SK-N-SH (cell line): Measurements from ENCODE around the gene DNTT. TPM values are rescaled to one million over a fixed set of nuclear protein-coding genes. Genes with fewer than 3 reads are reported as not detected.

Experiments
- CTCF ChIA-PET: fragments of 300-600, 350-600 bp; formaldehyde crosslinking; extraction: SDS; loops from one replicate; lab custom pipeline; 2021; lab: Yijun Ruan, JAX
- POLR2A ChIA-PET: fragments of 350-600 bp; sonication (Branson Sonifier 250); formaldehyde crosslinking; extraction: SDS; loops from one replicate; lab custom pipeline; 2020; ENCODE audit warnings: antibody characterized with exemption, inconsistent platforms; lab: Yijun Ruan, JAX
- DNase-seq: peaks from one replicate; pipeline ENCODE4 v3.0.0; 2012
- H2AFZ ChIP-seq: fragments of 200-600 bp; sonication (generic); 2 replicates; pipeline ENCODE4 v1.8.1; 2016; ENCODE audit warnings: antibody characterized with exemption, mild to moderate bottlenecking, low read depth
- H3F3A ChIP-seq: fragments of 200-600 bp; sonication (generic); replicated peaks from 2 replicates; pipeline ENCODE3; 2016; ENCODE audit warnings: antibody characterized with exemption, mild to moderate bottlenecking; ENCODE audit not compliant: insufficient read depth
- H3K27ac ChIP-seq, 2 experiments: fragments of 200-500 bp in 1 of 2; fragments of 200-600 bp in 1 of 2; sonication (Bioruptor generic) in 1 of 2; sonication (generic), shearing (Covaris generic) in 1 of 2; 2 replicates each; pipeline versions ENCODE4 v1.5.1 to v1.6.1; 2014 to 2016; ENCODE audit warnings: low read depth in 2 of 2, inconsistent platforms in 1 of 2, low read length in 1 of 2, mild to moderate bottlenecking in 1 of 2, mixed read lengths in 1 of 2
- H3K27me3 ChIP-seq: fragments of 200-600 bp; sonication (generic), shearing (Covaris generic); 2 replicates; pipeline ENCODE4 v1.6.1; 2016; ENCODE audit warnings: mixed run types; ENCODE audit not compliant: insufficient read depth
- H3K36me3 ChIP-seq, 2 experiments: fragments of 200-500 bp in 1 of 2; fragments of 200-600 bp in 1 of 2; sonication (Bioruptor generic) in 1 of 2; sonication (generic) in 1 of 2; replicated peaks in 1 of 2; 2 replicates each; pipeline versions ENCODE3 to v1.5.1; 2014 to 2016; ENCODE audit warnings: low read length in 1 of 2, mild to moderate bottlenecking in 1 of 2; ENCODE audit not compliant: insufficient read depth in 2 of 2, control insufficient read depth in 1 of 2
- H3K4me1 ChIP-seq, 2 experiments: fragments of 200-500 bp in 1 of 2; fragments of 200-600 bp in 1 of 2; sonication (Bioruptor generic) in 1 of 2; sonication (generic), shearing (Covaris generic) in 1 of 2; 2 replicates each; pipeline versions ENCODE4 v1.5.1 to v1.6.1; 2014 to 2016; ENCODE audit warnings: low read depth in 1 of 2, low read length in 1 of 2, mixed run types in 1 of 2; ENCODE audit not compliant: insufficient read depth in 2 of 2, control insufficient read depth in 1 of 2
- H3K4me2 ChIP-seq: fragments of 200-600 bp; sonication (generic), shearing (Covaris generic); 2 replicates; pipeline ENCODE4 v1.6.1; 2017; ENCODE audit warnings: mixed run types
- H3K4me3 ChIP-seq, 2 experiments: fragments of 200-500 bp in 1 of 2; fragments of 200-600 bp in 1 of 2; sonication (Bioruptor generic) in 1 of 2; sonication (generic), shearing (Covaris generic) in 1 of 2; 2 replicates each; pipeline versions ENCODE4 v1.5.1 to v1.8.1; 2014 to 2016; ENCODE audit warnings: low read depth in 2 of 2, inconsistent platforms in 1 of 2, low read length in 1 of 2, mild to moderate bottlenecking in 1 of 2, mixed read lengths in 1 of 2, moderate library complexity in 1 of 2
- H3K79me2 ChIP-seq: fragments of 200-600 bp; sonication (generic); 2 replicates; pipeline ENCODE4 v1.8.1; 2017; ENCODE audit warnings: mild to moderate bottlenecking; ENCODE audit not compliant: insufficient read depth
- H3K9ac ChIP-seq: fragments of 200-600 bp; sonication (generic); 2 replicates; pipeline ENCODE4 v1.6.1; 2017; ENCODE audit warnings: mixed run types
- H3K9me2 ChIP-seq: fragments of 200-600 bp; sonication (generic); 2 replicates; pipeline ENCODE4 v1.6.1; 2017; ENCODE audit warnings: mixed run types
- H3K9me3 ChIP-seq: fragments of 200-600 bp; sonication (generic); 2 replicates; pipeline ENCODE4 v1.6.1; 2017; ENCODE audit warnings: mixed run types, mild to moderate bottlenecking, moderate library complexity
- H4K20me1 ChIP-seq: fragments of 200-600 bp; sonication (generic); 2 replicates; pipeline ENCODE4 v1.6.1; 2017; ENCODE audit warnings: mild to moderate bottlenecking, mixed run types; ENCODE audit not compliant: insufficient read depth
- EZH2phosphoT487 ChIP-seq: fragments of 200-600 bp; sonication (generic); IDR thresholded peaks from 2 replicates; pipeline ENCODE4 v1.6.1; 2017; ENCODE audit warnings: low read depth, mixed run types, mild to moderate bottlenecking, antibody characterized with exemption, moderate library complexity, borderline replicate concordance
- FOXJ3 ChIP-seq: sonication (generic); formaldehyde crosslinking; IDR thresholded peaks from 2 replicates; pipeline ENCODE4 v1.5.1; 2020; ENCODE audit warnings: mild to moderate bottlenecking, missing genetic modification reagents
- GATA2 ChIP-seq: sonication (generic); formaldehyde crosslinking; IDR thresholded peaks from 2 replicates; pipeline ENCODE4 v1.5.0; 2020; ENCODE audit warnings: mild to moderate bottlenecking, missing genetic modification reagents
- JUND ChIP-seq: IDR thresholded peaks from 2 replicates; pipeline ENCODE4 v1.4.0; 2012
- MAX ChIP-seq: IDR thresholded peaks from 2 replicates; pipeline ENCODE4 v1.4.0; 2012; ENCODE audit warnings: low read depth
- MEF2A ChIP-seq: IDR thresholded peaks from 2 replicates; pipeline ENCODE4 v1.4.0; 2012; ENCODE audit warnings: low read depth, borderline replicate concordance
- RAD21 ChIP-seq: IDR thresholded peaks from 2 replicates; pipeline ENCODE4 v1.6.1; 2012; ENCODE audit warnings: mild to moderate bottlenecking, low read length
- RCOR1 ChIP-seq: fragments of 150-350 bp; IDR thresholded peaks from 2 replicates; pipeline ENCODE4 v1.6.1; 2017; ENCODE audit warnings: antibody characterized with exemption, low read length
- REST ChIP-seq: IDR thresholded peaks from 2 replicates; pipeline ENCODE4 v1.6.1; 2012; ENCODE audit warnings: mild to moderate bottlenecking, low read depth, low read length, moderate library complexity
- RFX5 ChIP-seq: IDR thresholded peaks from 2 replicates; pipeline ENCODE4 v1.6.1; 2012; ENCODE audit warnings: mild to moderate bottlenecking, improper control_type of control experiment, low read length
- RXRA ChIP-seq: IDR thresholded peaks from 2 replicates; pipeline ENCODE4 v1.4.0; 2012; ENCODE audit warnings: low read depth, mild to moderate bottlenecking, borderline replicate concordance
- SIN3A ChIP-seq: IDR thresholded peaks from 2 replicates; pipeline ENCODE4 v1.6.1; 2012; ENCODE audit warnings: low read depth, mild to moderate bottlenecking, low read length, moderate library complexity, borderline replicate concordance
- SMC3 ChIP-seq: IDR thresholded peaks from 2 replicates; pipeline ENCODE4 v1.6.1; 2012; ENCODE audit warnings: low read depth, low read length, improper control_type of control experiment
- TCF12 ChIP-seq: IDR thresholded peaks from 2 replicates; pipeline ENCODE4 v1.4.0; 2012
- ZBTB33 ChIP-seq: IDR thresholded peaks from 2 replicates; pipeline ENCODE4 v1.4.0; 2012; ENCODE audit warnings: low read depth, borderline replicate concordance
- WGBS: methylation state at CpG from one replicate; pipeline ENCODE4 v1.1.6; 2017; ENCODE audit warnings: low lambda C conversion rate; 5-methylcytosine and 5-hydroxymethylcytosine counted together
- polyA plus RNA-seq, 3 experiments: library from polyadenylated mRNA; depleted of rRNA; stranded (reverse); fragments of >200 nt; gene quantifications; 2 replicates each; pipeline ENCODE4 v1.2.3, GENCODE V29; 2012
- TF ChIP-seq, protein P1 (sequence below): fragments of 150-350 bp; IDR thresholded peaks from 2 replicates; pipeline ENCODE4 v1.6.1; 2017; ENCODE audit warnings: antibody characterized with exemption, low read length, low read depth, borderline replicate concordance

Gene DNTT
- polyA plus RNA-seq, 1 of the 3 experiments (the other 2 are of a cell fraction) = not detected

- TF ChIP-seq, protein P1, sequence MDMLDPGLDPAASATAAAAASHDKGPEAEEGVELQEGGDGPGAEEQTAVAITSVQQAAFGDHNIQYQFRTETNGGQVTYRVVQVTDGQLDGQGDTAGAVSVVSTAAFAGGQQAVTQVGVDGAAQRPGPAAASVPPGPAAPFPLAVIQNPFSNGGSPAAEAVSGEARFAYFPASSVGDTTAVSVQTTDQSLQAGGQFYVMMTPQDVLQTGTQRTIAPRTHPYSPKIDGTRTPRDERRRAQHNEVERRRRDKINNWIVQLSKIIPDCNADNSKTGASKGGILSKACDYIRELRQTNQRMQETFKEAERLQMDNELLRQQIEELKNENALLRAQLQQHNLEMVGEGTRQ = no peak
- TF ChIP-seq MEF2A (no peak), RAD21 (peak; percentile 69), TCF12 (no peak), EZH2phosphoT487 (no peak), FOXJ3 (CRISPR knock-in tag) (no peak), RFX5 (no peak), GATA2 (CRISPR knock-in tag) (no peak), SMC3 (peak; percentile 48)
- TF ChIP-seq, all 33 proteins: peak for 3
These were observed 36.0 kb downstream of the DNTT start (continued) for GRCh38 chr10:96339956-96340904.

DNA sequence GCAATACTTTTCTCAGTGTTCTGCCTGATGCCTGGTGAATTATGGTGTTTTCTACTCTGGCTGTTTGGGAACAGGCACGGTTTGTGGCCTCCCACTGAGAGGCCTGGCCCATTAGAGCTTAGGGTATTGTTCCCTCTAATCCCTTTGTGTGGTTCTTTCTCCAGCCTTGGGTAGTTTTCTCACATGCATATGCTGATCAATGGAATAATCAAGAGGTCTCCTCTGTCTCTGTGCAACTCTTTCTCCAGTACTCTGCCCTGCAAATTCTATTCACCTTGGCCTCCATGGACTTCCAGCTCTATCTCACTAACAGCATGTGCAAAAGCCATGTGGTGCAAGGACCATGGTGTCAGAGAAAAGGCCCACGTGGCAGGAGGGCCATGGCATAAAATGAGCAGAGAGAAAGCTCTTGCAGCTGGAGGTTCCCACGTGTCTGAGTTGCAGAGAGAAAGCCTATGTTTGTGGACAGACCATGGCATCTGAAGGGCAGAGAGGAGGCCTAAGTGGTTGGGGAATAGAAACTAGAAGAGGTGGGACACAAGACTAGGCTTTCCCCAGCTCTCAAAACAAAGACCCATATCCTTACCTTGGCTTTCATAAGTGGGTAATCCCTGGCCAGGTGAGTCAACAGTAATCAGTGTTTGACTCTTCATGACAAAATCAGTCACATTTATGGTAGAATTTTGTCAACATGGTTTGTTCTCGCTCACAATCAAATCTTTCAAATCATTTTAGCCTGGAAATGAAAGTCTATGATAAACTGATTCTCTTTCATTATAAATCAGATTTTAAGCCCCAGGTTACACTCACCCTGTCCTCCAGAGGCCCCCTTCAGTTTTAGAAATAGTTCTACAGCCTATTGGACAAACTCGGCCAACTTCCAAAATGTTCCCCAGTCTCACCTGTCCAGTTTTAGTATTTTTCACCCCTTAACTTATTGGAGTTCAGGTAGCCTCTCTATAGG, 37.3 kb downstream of the DNTT start:
- Histone ChIP-seq H3K4me2 (no peak overlapping the region), H3K4me1 (no peaks in the 10 kb centered on the region), H3K27me3 (no peaks in the 10 kb centered on the region; the same call in 1 of the 2 replicates), H3K4me3 (no peak overlapping the region), H2AFZ (no peak overlapping the region), H3K79me2 (no peaks in the 10 kb centered on the region), H3K36me3 (no peaks in the 10 kb centered on the region), H3K9me3 (no peaks in the 10 kb centered on the region), H4K20me1 (no peaks in the 10 kb centered on the region), H3K27ac (no peak overlapping the region), H3K9me2 (no peaks in the 10 kb centered on the region), H3F3A (no peaks in the 10 kb centered on the region), H3K9ac (no peak overlapping the region)
- WGBS = 11% methylated on average over 5 of the region's 5 CpGs
- TF ChIP-seq RXRA (no peak), FOXJ3 (CRISPR knock-in tag) (no peak), RCOR1 (no peak), REST (no peak), JUND (no peak), RAD21 (no peak), SIN3A (no peak), MAX (no peak), ZBTB33 (no peak)
- ChIA-PET POLR2A (no interaction called here), CTCF (interaction anchor here (0.6 to 2.5 kb wide), 18 partner anchors 8 to 391 kb away, joined by 3 to 10 read pairs (median 4); no protein-coding TSS in a partner anchor)
- DNase-seq = no peak
